ENCODE results near the gene LKAAEAR1. TPM values are rescaled to one million over a fixed set of nuclear protein-coding genes. Genes with fewer than 3 reads are reported as not detected.

LKAAEAR1 gene
- total and polyA plus RNA-seq, 2 of the 13 experiments (the other 11 are each of a cell fraction or from before 2014, with no cell fraction given), result not detected

DNA sequence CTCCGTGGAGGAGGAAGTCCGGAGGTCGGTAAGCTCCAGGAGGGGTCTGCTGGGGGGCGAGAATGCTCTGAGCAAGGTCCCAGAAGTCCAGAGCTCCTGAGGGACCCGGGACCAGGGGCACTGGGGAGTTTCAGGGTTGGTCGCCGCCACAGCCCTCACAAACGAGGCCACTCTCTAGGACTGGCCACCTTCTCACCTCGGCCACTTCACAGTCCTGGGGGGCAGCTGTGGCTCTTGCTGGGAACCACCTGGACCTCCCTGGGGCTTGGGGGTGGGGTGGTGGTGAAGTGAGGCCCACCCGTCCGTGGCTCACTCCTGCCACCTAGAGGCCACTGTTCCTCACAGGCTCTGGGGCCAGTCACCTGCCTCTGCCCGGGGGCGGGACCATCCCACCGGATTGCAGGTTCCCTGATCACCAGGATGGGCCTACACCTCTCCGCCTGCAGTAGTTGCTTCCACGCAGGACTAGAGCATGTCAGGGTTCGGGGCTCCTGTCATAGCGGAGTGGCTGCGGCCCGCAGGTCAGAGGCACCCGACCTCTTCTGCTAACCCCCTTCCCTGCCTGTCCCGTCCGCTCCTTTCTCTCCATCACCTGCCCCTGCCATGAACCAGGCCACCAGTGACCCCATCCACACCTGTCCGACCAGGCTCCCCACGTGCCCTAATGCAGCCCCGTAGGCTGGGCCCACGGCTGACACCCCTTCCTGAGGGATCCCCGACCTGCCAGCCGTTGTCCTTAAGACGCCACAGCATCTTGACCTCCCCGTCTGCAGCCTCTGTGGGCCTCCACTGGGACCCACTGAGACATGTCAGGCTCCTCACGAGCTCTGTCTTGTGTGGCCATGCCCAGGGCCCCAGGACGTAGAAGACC, 26.3 kb downstream of the LKAAEAR1 start (continued):
- TF ChIP-seq ZNF20 (CRISPR knock-in tag; IDR thresholded peaks at IDR 0.05) (no peak), NR1H2 (CRISPR knock-in tag; IDR thresholded peaks at IDR 0.05; ENCODE audit: borderline replicate concordance, low read depth) (0 out of 2 replicates have a peak, but pooled peaks have one; percentile 24), ZSCAN9 (CRISPR knock-in tag; IDR thresholded peaks at IDR 0.05; ENCODE audit: borderline replicate concordance) (no peak), SP5 (CRISPR knock-in tag; IDR thresholded peaks at IDR 0.05; ENCODE audit: borderline replicate concordance, low read depth) (peak; percentile 85; the same call in 1 of the 2 replicates), ZNF121 (CRISPR knock-in tag; IDR thresholded peaks at IDR 0.05) (no peak), IRF2 (CRISPR knock-in tag; IDR thresholded peaks at IDR 0.05) (peak; percentile 66), NFATC3 (CRISPR knock-in tag; IDR thresholded peaks at IDR 0.05) (no peak), YY1 (IDR thresholded peaks at IDR 0.05; ENCODE audit: insufficient read depth, insufficient replicate concordance, low read depth, low read length) (peak; percentile 32), KLF16 (CRISPR knock-in tag; IDR thresholded peaks at IDR 0.05) (peak in 1 of 2 experiments; percentile 54; a peak in 1 of 4 replicates), KAT7 (CRISPR knock-in tag; IDR thresholded peaks at IDR 0.05; ENCODE audit: borderline replicate concordance) (peak; percentile 71; the same call in 1 of the 2 replicates), TSC22D2 (CRISPR knock-in tag; IDR thresholded peaks at IDR 0.05; ENCODE audit: borderline replicate concordance) (0 out of 2 replicates have a peak, but pooled peaks have one; percentile 13), HNRNPL (IDR thresholded peaks at IDR 0.05; ENCODE audit: low read depth, low read length) (0 out of 2 replicates have a peak, but pooled peaks have one; percentile 59), ZNF225 (CRISPR knock-in tag; IDR thresholded peaks at IDR 0.05) (peak; percentile 27; the same call in 1 of the 2 replicates), FOXO1 (CRISPR knock-in tag; IDR thresholded peaks at IDR 0.05) (peak; percentile 65; the same call in 1 of the 2 replicates)
- TF ChIP-seq, protein P1, sequence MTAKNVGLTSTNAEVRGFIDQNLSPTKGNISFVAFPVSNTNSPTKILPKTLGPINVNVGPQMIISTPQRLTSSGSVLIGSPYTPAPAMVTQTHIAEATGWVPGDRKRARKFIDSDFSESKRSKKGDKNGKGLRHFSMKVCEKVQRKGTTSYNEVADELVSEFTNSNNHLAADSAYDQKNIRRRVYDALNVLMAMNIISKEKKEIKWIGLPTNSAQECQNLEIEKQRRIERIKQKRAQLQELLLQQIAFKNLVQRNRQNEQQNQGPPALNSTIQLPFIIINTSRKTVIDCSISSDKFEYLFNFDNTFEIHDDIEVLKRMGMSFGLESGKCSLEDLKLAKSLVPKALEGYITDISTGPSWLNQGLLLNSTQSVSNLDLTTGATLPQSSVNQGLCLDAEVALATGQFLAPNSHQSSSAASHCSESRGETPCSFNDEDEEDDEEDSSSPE (CRISPR knock-in tag; IDR thresholded peaks at IDR 0.05), result no peak; the same call in 1 of the 2 replicates
- TF ChIP-seq, protein P2, sequence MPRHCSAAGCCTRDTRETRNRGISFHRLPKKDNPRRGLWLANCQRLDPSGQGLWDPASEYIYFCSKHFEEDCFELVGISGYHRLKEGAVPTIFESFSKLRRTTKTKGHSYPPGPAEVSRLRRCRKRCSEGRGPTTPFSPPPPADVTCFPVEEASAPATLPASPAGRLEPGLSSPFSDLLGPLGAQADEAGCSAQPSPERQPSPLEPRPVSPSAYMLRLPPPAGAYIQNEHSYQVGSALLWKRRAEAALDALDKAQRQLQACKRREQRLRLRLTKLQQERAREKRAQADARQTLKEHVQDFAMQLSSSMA (CRISPR knock-in tag; IDR thresholded peaks at IDR 0.05), result no peak
- TF ChIP-seq, protein P3, sequence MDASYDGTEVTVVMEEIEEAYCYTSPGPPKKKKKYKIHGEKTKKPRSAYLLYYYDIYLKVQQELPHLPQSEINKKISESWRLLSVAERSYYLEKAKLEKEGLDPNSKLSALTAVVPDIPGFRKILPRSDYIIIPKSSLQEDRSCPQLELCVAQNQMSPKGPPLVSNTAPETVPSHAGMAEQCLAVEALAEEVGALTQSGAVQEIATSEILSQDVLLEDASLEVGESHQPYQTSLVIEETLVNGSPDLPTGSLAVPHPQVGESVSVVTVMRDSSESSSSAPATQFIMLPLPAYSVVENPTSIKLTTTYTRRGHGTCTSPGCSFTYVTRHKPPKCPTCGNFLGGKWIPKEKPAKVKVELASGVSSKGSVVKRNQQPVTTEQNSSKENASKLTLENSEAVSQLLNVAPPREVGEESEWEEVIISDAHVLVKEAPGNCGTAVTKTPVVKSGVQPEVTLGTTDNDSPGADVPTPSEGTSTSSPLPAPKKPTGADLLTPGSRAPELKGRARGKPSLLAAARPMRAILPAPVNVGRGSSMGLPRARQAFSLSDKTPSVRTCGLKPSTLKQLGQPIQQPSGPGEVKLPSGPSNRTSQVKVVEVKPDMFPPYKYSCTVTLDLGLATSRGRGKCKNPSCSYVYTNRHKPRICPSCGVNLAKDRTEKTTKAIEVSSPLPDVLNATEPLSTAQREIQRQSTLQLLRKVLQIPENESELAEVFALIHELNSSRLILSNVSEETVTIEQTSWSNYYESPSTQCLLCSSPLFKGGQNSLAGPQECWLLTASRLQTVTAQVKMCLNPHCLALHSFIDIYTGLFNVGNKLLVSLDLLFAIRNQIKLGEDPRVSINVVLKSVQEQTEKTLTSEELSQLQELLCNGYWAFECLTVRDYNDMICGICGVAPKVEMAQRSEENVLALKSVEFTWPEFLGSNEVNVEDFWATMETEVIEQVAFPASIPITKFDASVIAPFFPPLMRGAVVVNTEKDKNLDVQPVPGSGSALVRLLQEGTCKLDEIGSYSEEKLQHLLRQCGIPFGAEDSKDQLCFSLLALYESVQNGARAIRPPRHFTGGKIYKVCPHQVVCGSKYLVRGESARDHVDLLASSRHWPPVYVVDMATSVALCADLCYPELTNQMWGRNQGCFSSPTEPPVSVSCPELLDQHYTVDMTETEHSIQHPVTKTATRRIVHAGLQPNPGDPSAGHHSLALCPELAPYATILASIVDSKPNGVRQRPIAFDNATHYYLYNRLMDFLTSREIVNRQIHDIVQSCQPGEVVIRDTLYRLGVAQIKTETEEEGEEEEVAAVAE (CRISPR knock-in tag; IDR thresholded peaks at IDR 0.05; ENCODE audit: borderline replicate concordance), result 0 out of 2 replicates have a peak, but pooled peaks have one; percentile 30
- TF ChIP-seq, protein P4, sequence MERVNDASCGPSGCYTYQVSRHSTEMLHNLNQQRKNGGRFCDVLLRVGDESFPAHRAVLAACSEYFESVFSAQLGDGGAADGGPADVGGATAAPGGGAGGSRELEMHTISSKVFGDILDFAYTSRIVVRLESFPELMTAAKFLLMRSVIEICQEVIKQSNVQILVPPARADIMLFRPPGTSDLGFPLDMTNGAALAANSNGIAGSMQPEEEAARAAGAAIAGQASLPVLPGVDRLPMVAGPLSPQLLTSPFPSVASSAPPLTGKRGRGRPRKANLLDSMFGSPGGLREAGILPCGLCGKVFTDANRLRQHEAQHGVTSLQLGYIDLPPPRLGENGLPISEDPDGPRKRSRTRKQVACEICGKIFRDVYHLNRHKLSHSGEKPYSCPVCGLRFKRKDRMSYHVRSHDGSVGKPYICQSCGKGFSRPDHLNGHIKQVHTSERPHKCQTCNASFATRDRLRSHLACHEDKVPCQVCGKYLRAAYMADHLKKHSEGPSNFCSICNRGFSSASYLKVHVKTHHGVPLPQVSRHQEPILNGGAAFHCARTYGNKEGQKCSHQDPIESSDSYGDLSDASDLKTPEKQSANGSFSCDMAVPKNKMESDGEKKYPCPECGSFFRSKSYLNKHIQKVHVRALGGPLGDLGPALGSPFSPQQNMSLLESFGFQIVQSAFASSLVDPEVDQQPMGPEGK (CRISPR knock-in tag; IDR thresholded peaks at IDR 0.05), result peak; percentile 99
- TF ChIP-seq, protein P5, sequence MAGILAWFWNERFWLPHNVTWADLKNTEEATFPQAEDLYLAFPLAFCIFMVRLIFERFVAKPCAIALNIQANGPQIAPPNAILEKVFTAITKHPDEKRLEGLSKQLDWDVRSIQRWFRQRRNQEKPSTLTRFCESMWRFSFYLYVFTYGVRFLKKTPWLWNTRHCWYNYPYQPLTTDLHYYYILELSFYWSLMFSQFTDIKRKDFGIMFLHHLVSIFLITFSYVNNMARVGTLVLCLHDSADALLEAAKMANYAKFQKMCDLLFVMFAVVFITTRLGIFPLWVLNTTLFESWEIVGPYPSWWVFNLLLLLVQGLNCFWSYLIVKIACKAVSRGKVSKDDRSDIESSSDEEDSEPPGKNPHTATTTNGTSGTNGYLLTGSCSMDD (CRISPR knock-in tag; IDR thresholded peaks at IDR 0.05), result no peak

All from HepG2 (cell line).